ENCODE data around the gene HLF.

The HLF gene

DNA sequence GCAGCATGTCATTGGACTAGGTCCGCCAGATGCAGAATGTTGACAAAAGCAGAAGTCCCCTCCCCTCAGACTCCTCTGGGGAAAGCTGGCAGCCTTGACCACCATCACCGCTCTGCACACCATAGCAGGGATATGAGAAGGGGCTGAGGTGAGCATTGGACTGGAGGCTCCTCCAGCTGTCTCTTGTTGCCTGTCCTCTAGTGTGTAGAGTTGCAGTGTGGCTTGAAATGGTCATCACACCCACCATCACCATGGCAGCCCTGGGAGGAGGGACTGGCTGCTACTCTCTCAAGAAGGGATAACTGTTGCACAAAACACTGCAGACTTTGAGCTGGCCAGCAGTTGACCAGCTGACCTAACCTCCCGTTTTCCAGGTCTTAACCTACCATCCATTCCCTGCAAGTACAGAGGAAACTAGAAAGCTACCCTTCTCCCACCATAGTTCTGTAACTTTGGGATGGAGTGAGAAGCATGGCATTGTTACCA lies 38.3 kb downstream of the HLF start:
- no peaks in the 10 kb centered on the region for H3K36me3 ChIP-seq
- TF ChIP-seq, protein P1, sequence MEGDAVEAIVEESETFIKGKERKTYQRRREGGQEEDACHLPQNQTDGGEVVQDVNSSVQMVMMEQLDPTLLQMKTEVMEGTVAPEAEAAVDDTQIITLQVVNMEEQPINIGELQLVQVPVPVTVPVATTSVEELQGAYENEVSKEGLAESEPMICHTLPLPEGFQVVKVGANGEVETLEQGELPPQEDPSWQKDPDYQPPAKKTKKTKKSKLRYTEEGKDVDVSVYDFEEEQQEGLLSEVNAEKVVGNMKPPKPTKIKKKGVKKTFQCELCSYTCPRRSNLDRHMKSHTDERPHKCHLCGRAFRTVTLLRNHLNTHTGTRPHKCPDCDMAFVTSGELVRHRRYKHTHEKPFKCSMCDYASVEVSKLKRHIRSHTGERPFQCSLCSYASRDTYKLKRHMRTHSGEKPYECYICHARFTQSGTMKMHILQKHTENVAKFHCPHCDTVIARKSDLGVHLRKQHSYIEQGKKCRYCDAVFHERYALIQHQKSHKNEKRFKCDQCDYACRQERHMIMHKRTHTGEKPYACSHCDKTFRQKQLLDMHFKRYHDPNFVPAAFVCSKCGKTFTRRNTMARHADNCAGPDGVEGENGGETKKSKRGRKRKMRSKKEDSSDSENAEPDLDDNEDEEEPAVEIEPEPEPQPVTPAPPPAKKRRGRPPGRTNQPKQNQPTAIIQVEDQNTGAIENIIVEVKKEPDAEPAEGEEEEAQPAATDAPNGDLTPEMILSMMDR (IDR thresholded peaks at IDR 0.05; ENCODE audit: low read depth, low read length) = no peak
- no peak overlapping the region for H3K27ac ChIP-seq
- DNase-seq = no peak
- H3K4me3 ChIP-seq (ENCODE audit: low read depth, low read length) = no peak overlapping the region
- H3K27me3 ChIP-seq (ENCODE audit: insufficient read depth, low read depth, severe bottlenecking) = no peaks in the 10 kb centered on the region
- H3K9me3 ChIP-seq (ENCODE audit: severe bottlenecking) = no peaks in the 10 kb centered on the region

DNA sequence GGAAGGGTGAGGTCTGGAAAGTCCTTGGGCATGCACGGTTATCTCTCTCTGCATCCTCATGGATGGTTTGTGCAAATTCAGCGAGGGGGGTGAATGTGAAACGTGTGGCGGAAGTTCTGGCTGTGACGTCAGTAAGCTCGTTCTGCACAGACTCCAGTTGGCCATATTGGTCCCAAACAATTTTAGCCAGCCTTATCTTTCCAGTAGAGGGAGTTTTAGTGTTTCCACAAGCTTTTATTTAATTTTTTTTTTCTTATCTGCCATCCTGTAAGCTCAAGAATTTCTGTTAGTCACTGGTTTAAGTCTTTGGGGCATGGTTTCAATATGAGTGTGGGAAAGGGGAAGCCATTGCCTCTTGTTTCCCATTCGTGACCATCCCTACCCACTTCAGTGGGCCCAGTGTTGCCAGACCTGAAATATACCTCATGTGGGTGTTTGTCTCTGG lies 39.0 kb downstream of the HLF start:
- no peak overlapping the region for H3K27ac ChIP-seq
- TF ChIP-seq, protein P1 (IDR thresholded peaks at IDR 0.05; ENCODE audit: low read depth, low read length) = no peak
- peaks cover 1% of the 10 kb centered on the region for H3K9me3 ChIP-seq (ENCODE audit: severe bottlenecking)
- no peaks in the 10 kb centered on the region for H3K27me3 ChIP-seq (ENCODE audit: insufficient read depth, low read depth, severe bottlenecking)
- no peaks in the 10 kb centered on the region for H3K36me3 ChIP-seq
- no peak overlapping the region for H3K4me3 ChIP-seq (ENCODE audit: low read depth, low read length)
- no peak for DNase-seq

DNA sequence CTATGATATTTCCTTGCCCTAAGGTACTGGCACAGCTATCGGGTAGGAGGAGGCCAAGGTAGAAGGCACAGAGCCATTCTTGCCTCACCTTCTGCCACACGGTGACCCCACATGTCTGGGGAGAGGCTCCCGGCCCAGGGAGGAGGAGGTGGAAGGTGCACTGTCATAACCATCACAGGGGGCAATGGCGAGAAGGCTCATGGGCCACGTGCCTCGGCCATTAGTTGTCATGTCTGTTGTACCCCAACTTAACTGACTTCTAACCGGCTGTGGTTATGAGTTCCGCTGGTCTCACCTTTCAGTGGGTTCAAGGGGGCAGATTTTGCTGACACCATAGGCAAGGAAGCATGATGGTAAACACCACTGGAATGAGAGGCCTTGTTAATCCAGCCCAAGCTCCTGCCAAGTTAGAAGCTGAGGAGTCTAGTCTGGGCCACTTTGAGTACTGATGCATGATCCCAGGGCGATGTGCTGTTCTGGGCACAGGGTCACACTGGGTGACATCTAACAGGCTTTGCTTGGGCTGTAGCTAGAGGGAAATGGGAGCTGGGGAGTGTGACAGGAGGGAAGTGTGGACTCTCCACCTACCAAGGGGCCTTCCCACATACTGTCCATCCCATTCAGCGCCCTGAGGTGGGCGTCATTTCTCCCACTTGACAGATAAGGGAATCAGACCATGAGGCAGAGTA lies 39.6 kb downstream of the HLF start:
- Histone ChIP-seq H3K27me3 (ENCODE audit: insufficient read depth, low read depth, severe bottlenecking) (no peaks in the 10 kb centered on the region), H3K27ac (no peak overlapping the region), H3K36me3 (no peaks in the 10 kb centered on the region), H3K9me3 (ENCODE audit: severe bottlenecking) (peaks cover 4% of the 10 kb centered on the region), H3K4me3 (ENCODE audit: low read depth, low read length) (no peak overlapping the region)
- DNase-seq = no peak
- TF ChIP-seq, protein P1 (IDR thresholded peaks at IDR 0.05; ENCODE audit: low read depth, low read length) = no peak

DNA sequence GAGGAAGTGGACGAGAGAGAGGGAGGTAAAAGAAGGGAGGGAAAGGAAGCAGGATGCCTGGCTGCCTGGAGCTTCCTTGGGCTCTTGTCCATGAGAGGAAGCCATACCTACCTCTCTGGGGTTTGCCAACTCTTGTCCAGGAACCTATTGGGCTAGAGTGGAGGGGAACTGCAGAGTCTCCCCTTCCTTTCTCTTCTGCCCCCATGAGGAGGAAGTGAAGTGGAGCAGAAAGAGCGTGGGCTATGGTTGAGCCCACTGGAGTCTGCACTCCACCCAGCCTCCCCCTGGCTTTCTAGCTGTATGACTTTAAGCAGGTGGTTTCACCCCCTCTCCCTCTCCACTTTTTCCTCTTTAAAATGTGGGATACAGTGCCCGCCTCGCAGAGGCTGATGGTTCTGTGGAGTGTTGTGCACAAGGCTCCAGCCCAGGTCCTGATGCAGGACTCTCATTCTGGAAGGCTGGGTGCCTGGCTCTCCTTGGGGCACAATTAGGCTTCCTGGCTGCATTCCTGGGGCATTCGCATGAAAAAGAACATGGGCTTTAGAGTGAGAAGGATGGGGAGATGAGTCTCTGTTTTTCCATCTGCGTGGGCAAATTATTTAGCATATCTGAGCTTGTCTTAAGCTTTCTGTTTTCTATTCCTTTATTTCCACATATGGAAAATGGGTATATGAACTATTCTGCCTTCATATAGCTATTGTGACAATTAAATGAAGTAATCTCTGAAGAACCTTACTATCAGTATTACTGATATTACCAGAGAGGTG lies 40.7 kb downstream of the HLF start:
- TF ChIP-seq, protein P1 (IDR thresholded peaks at IDR 0.05; ENCODE audit: low read depth, low read length) = no peak
- peaks cover 4% of the 10 kb centered on the region for H3K9me3 ChIP-seq (ENCODE audit: severe bottlenecking)

DNA sequence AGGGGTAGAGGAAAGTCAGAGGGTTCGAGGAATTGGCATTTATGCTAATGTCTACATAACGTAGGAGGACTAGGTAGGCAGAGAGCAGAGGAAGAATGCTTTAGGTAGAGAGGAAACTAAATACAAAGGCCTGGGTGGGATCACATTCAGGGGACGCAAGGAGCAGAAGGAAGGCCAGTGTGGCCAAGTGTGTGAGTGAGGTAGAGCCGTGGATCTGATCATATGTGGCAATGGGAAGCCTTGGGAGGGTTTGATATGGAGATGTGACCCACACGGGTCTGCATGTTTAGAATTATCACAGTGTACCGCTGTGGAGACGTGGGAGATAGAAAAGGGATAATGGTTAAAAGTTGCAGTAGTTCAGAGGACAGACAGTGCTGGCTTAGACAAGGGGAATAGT lies 43.1 kb downstream of the HLF start:
- no peak overlapping the region for H3K27ac ChIP-seq
- H3K36me3 ChIP-seq = no peaks in the 10 kb centered on the region
- TF ChIP-seq, protein P1 (IDR thresholded peaks at IDR 0.05; ENCODE audit: low read depth, low read length) = no peak
- no peaks in the 10 kb centered on the region for H3K27me3 ChIP-seq (ENCODE audit: insufficient read depth, low read depth, severe bottlenecking)
- H3K4me3 ChIP-seq (ENCODE audit: low read depth, low read length) = no peak overlapping the region
- DNase-seq = no peak
- peaks cover 4% of the 10 kb centered on the region for H3K9me3 ChIP-seq (ENCODE audit: severe bottlenecking)

More for the DNA sequence above, 40.7 kb downstream of the HLF start:
- H3K36me3 ChIP-seq = no peaks in the 10 kb centered on the region
- DNase-seq = no peak
- no peaks in the 10 kb centered on the region for H3K27me3 ChIP-seq (ENCODE audit: insufficient read depth, low read depth, severe bottlenecking)
- H3K4me3 ChIP-seq (ENCODE audit: low read depth, low read length) = no peak overlapping the region
- H3K27ac ChIP-seq = no peak overlapping the region
